IPS-NIHi11 (cell line): ENCODE measurements around the gene ASIC1.
A peak's percentile ranks its signal among the peaks of the same experiment; 100 is the strongest.

ENCODE experiments used
- DNase-seq: peaks from one replicate; pipeline ENCODE4 v3.0.0; 2012; ENCODE audit warnings: mixed read lengths, low spot score

The ASIC1 gene

GRCh38 chr12:50041062-50041860, 16.1 kb upstream of the ASIC1 start:
- DNase-seq, result no peak

- no peak for DNase-seq
These were observed 15.4 kb upstream of the ASIC1 start for GRCh38 chr12:50041962-50042361.

GRCh38 chr12:50042693-50043092, 14.7 kb upstream of the ASIC1 start:
- no peak for DNase-seq

- DNase-seq, result no peak
These were observed 14.1 kb upstream of the ASIC1 start for GRCh38 chr12:50043308-50043707.

- no peak for DNase-seq
These were observed 13.5 kb upstream of the ASIC1 start for GRCh38 chr12:50043854-50044253.

GRCh38 chr12:50047693-50048250, 9.6 kb upstream of the ASIC1 start:
- DNase-seq, result no peak

- DNase-seq, result no peak
These were observed 7.9 kb upstream of the ASIC1 start for GRCh38 chr12:50049254-50050118.

- DNase-seq, result no peak
These were observed 7.3 kb upstream of the ASIC1 start for GRCh38 chr12:50050119-50050385.

- peak; percentile 56 for DNase-seq
These were observed 6.8 kb upstream of the ASIC1 start for GRCh38 chr12:50050410-50051098.

- peak; percentile 54 for DNase-seq
These were observed 6.1 kb upstream of the ASIC1 start for GRCh38 chr12:50051101-50051806.

- no peak for DNase-seq
These were observed 4.9 kb upstream of the ASIC1 start for GRCh38 chr12:50052544-50052943.

- no peak for DNase-seq
These were observed 4.4 kb upstream of the ASIC1 start for GRCh38 chr12:50052964-50053363.

GRCh38 chr12:50053583-50053982, 3.8 kb upstream of the ASIC1 start:
- DNase-seq, result no peak

GRCh38 chr12:50055831-50056638, 1.4 kb upstream of the ASIC1 start:
- DNase-seq, result peak; percentile 79

GRCh38 chr12:50056639-50056976, 788 bp upstream of the ASIC1 start:
- DNase-seq, result no peak

- no peak for DNase-seq
These were observed 687 bp downstream of the ASIC1 start for GRCh38 chr12:50057896-50058670.

- DNase-seq, result no peak
These were observed 1.4 kb downstream of the ASIC1 start for GRCh38 chr12:50058743-50059312.

- DNase-seq, result no peak
These were observed 2.2 kb downstream of the ASIC1 start for GRCh38 chr12:50059440-50060119.

- DNase-seq, result no peak
These were observed 2.7 kb downstream of the ASIC1 start for GRCh38 chr12:50060120-50060468.

GRCh38 chr12:50061171-50061570, 3.8 kb downstream of the ASIC1 start:
- DNase-seq, result no peak
